IMR-90 (cell line): ENCODE results near the gene URB1. TPM values are rescaled to one million over a fixed set of nuclear protein-coding genes. Genes with fewer than 3 reads are reported as not detected.

Experiments
- ATAC-seq: fragments of 200-7000 bp; cut with Tn5 transposase; 2 replicates; pipeline ENCODE4 v1.9.1; 2020; ENCODE audit warnings: low read depth, mild to moderate bottlenecking, moderate library complexity
- BruUV-seq: library from RNA; stranded (reverse); fragments of 400-500 nt; replicated peaks from 2 replicates; lab custom pipeline; 2021; lab: Mats Ljungman, UMichigan
- CTCF ChIA-PET: fragments of 300-600 bp; formaldehyde crosslinking; extraction: SDS; loops from one replicate; lab custom pipeline; 2021; ENCODE audit warnings: antibody characterized with exemption; lab: Yijun Ruan, JAX
- POLR2A ChIA-PET: fragments of 300-600 bp; sonication (Branson Sonifier 250); formaldehyde crosslinking; loops from one replicate; lab custom pipeline; 2022; ENCODE audit warnings: antibody characterized with exemption; ENCODE audit not compliant: unreplicated experiment; lab: Charles Lee
- DNase-seq: peaks from one replicate; pipeline ENCODE4 v3.0.0; 2013
- H2AFZ ChIP-seq: replicated peaks from 2 replicates; pipeline ENCODE3; 2013; ENCODE audit warnings: low read length, mild to moderate bottlenecking; ENCODE audit not compliant: poor library complexity
- H2AK5ac ChIP-seq: 2 replicates; pipeline ENCODE4 v1.6.1; 2013; ENCODE audit warnings: low read depth, low read length, inconsistent platforms
- H2AK9ac ChIP-seq: replicated peaks from 2 replicates; pipeline ENCODE3; 2013; ENCODE audit warnings: mild to moderate bottlenecking, low read depth, low read length, moderate library complexity; ENCODE audit not compliant: poor library complexity
- H2BK120ac ChIP-seq: 2 replicates; pipeline ENCODE4 v1.6.1; 2013; ENCODE audit warnings: low read depth, low read length, inconsistent platforms
- H2BK15ac ChIP-seq: 3 replicates; pipeline ENCODE4 v1.6.1; 2013; ENCODE audit warnings: low read depth, low read length, inconsistent platforms
- H2BK20ac ChIP-seq: 2 replicates; pipeline ENCODE4 v1.6.1; 2013; ENCODE audit warnings: low read depth, mild to moderate bottlenecking, inconsistent platforms, low read length, moderate library complexity
- H2BK5ac ChIP-seq: 2 replicates; pipeline ENCODE4 v1.6.1; 2013; ENCODE audit warnings: mild to moderate bottlenecking, low read depth, low read length, inconsistent platforms; ENCODE audit not compliant: poor library complexity, severe bottlenecking
- H3K14ac ChIP-seq: replicated peaks from 2 replicates; pipeline ENCODE4 v1.6.1; 2013; ENCODE audit warnings: low read depth, low read length, inconsistent platforms
- H3K18ac ChIP-seq: 2 replicates; pipeline ENCODE4 v1.6.1; 2013; ENCODE audit warnings: low read depth, low read length, control low read depth
- H3K23ac ChIP-seq: 2 replicates; pipeline ENCODE4 v1.6.1; 2013; ENCODE audit warnings: low read depth, low read length, inconsistent platforms
- H3K27ac ChIP-seq: 2 replicates; pipeline ENCODE4 v1.5.1; 2013; ENCODE audit warnings: mild to moderate bottlenecking, control low read depth, low read length; ENCODE audit not compliant: insufficient read depth
- H3K27me3 ChIP-seq: 2 replicates; pipeline ENCODE4 v1.6.1; 2013; ENCODE audit warnings: low read length; ENCODE audit not compliant: control insufficient read depth, insufficient read depth
- H3K36me3 ChIP-seq: 2 replicates; pipeline ENCODE4 v1.6.1; 2013; ENCODE audit warnings: low read length, mixed read lengths; ENCODE audit not compliant: control insufficient read depth, insufficient read depth
- H3K4ac ChIP-seq: 2 replicates; pipeline ENCODE4 v1.6.1; 2013; ENCODE audit warnings: low read depth, low read length, inconsistent platforms
- H3K4me1 ChIP-seq: 2 replicates; pipeline ENCODE4 v1.6.1; 2013; ENCODE audit warnings: low read length, mixed read lengths; ENCODE audit not compliant: control insufficient read depth, insufficient read depth
- H3K4me2 ChIP-seq: 2 replicates; pipeline ENCODE4 v1.6.1; 2013; ENCODE audit warnings: low read depth, mild to moderate bottlenecking, control low read depth, low read length, moderate library complexity
- H3K4me3 ChIP-seq: 2 replicates; pipeline ENCODE4 v1.5.1; 2013; ENCODE audit warnings: low read depth, mild to moderate bottlenecking, control low read depth, low read length, moderate library complexity; ENCODE audit not compliant: insufficient read depth
- H3K56ac ChIP-seq: 2 replicates; pipeline ENCODE4 v1.6.1; 2013; ENCODE audit warnings: low read length, inconsistent platforms; ENCODE audit not compliant: insufficient read depth; ENCODE audit errors: extremely low read depth
- H3K79me1 ChIP-seq, 2 experiments: 2 replicates each; pipeline ENCODE4 v1.6.1; 2013; ENCODE audit warnings: low read length in 2 of 2, inconsistent platforms in 1 of 2, low read depth in 1 of 2
- H3K9ac ChIP-seq: 2 replicates; pipeline ENCODE4 v1.6.1; 2013; ENCODE audit warnings: low read depth, low read length, control low read depth
- H3K9me1 ChIP-seq: 2 replicates; pipeline ENCODE4 v1.6.1; 2013; ENCODE audit warnings: low read length, inconsistent platforms; ENCODE audit not compliant: insufficient read depth
- H3K9me3 ChIP-seq: 2 replicates; pipeline ENCODE4 v1.6.1; 2013; ENCODE audit warnings: low read length; ENCODE audit not compliant: control insufficient read depth, insufficient read depth
- H4K20me1 ChIP-seq: 2 replicates; pipeline ENCODE4 v1.6.1; 2013; ENCODE audit warnings: low read length, inconsistent platforms; ENCODE audit not compliant: insufficient read depth
- H4K5ac ChIP-seq: 2 replicates; pipeline ENCODE4 v1.6.1; 2013; ENCODE audit warnings: mild to moderate bottlenecking, low read depth, low read length, control low read depth
- H4K8ac ChIP-seq, 2 experiments: 2 replicates each; pipeline ENCODE4 v1.6.1; 2013; ENCODE audit warnings: low read depth in 2 of 2, low read length in 2 of 2, control low read depth in 1 of 2, inconsistent platforms in 1 of 2
- H4K91ac ChIP-seq: 2 replicates; pipeline ENCODE4 v1.6.1; 2013; ENCODE audit warnings: low read depth, low read length, inconsistent platforms; ENCODE audit not compliant: insufficient read depth
- CHD1 ChIP-seq: IDR thresholded peaks from 2 replicates; pipeline ENCODE4 v1.6.1; 2012; ENCODE audit warnings: low read depth, low read length, improper control_type of control experiment
- ELK1 ChIP-seq: fragments of 150-350 bp; IDR thresholded peaks from 2 replicates; pipeline ENCODE4 v1.6.1; 2016; ENCODE audit warnings: low read depth, mild to moderate bottlenecking, low read length, moderate library complexity, borderline replicate concordance
- NFE2L2 ChIP-seq: fragments of 150-350 bp; IDR thresholded peaks from 2 replicates; pipeline ENCODE4 v1.6.1; 2016; ENCODE audit warnings: low read depth, mild to moderate bottlenecking, low read length
- POLR2A ChIP-seq: IDR thresholded peaks from 2 replicates; pipeline ENCODE4 v1.6.1; 2012; ENCODE audit warnings: mild to moderate bottlenecking, low read depth, low read length
- RCOR1 ChIP-seq: IDR thresholded peaks from 2 replicates; pipeline ENCODE4 v1.6.1; 2012; ENCODE audit warnings: mild to moderate bottlenecking, low read length, improper control_type of control experiment; ENCODE audit not compliant: insufficient replicate concordance
- RFX5 ChIP-seq: IDR thresholded peaks from 2 replicates; pipeline ENCODE4 v1.8.0; 2012; ENCODE audit warnings: low read depth, mild to moderate bottlenecking, low read length, moderate library complexity
- SMC3 ChIP-seq: fragments of 150-350 bp; IDR thresholded peaks from 2 replicates; pipeline ENCODE4 v1.6.1; 2016; ENCODE audit warnings: low read depth, mild to moderate bottlenecking, antibody characterized with exemption, low read length, moderate library complexity
- WGBS, 2 experiments: methylation state at CpG; one replicate each; pipeline versions ENCODE4 v1.1.5 to v1.1.7; 2013; ENCODE audit warnings: missing lambda C conversion rate in 2 of 2; ENCODE audit not compliant: insufficient read length in 1 of 2; ENCODE audit errors: extremely low coverage in 2 of 2; 5-methylcytosine and 5-hydroxymethylcytosine counted together
- dilution Hi-C: fragments of 300-500 bp; cut with HindIII; formaldehyde crosslinking; loops from one replicate; pipeline ENCODE4 v1.14.3; 2018; ENCODE audit warnings: low sequenced_read_pairs; ENCODE audit not compliant: unreplicated experiment
- in situ Hi-C: fragments of 300-500 bp; cut with MboI; formaldehyde crosslinking; loops from 3 replicates; pipeline ENCODE4 v1.14.3; 2019; ENCODE audit warnings: low sequenced_read_pairs, inconsistent platforms, mixed read lengths
- intact Hi-C: fragments of 100-400 bp; cut with micrococcal nuclease; formaldehyde crosslinking; loops from 2 replicates; pipeline ENCODE4 v1.10.0; 2022
- polyA plus RNA-seq, 3 experiments: library from polyadenylated mRNA; depleted of rRNA; stranded (reverse); fragments of >200 nt; gene quantifications; 2 replicates each; pipeline ENCODE4 v1.2.3, GENCODE V29; 2012; ENCODE audit warnings: low replicate concordance in 1 of 3
- total RNA-seq: library from RNA; depleted of rRNA; stranded (reverse); fragments of >200 nt; gene quantifications from 2 replicates; pipeline ENCODE4 v1.2.3, GENCODE V29; 2012

The URB1 gene
- total and polyA plus RNA-seq, 2 of the 4 experiments (the other 2 are of a cell fraction), result 9.2 to 12.7 TPM

GRCh38 chr21:32297449-32297848 lies 95.4 kb downstream of the URB1 start:
- Histone ChIP-seq H2AK9ac (no peak overlapping the region), H3K79me1 (no peaks in the 10 kb centered on the region), H2AFZ (no peak overlapping the region), H3K56ac (no peak overlapping the region), H2BK5ac (no peak overlapping the region), H2BK15ac (no peak overlapping the region), H2BK20ac (no peak overlapping the region), H3K4me3 (no peak overlapping the region), H3K4me1 (no peaks in the 10 kb centered on the region), H2BK120ac (no peak overlapping the region), H4K20me1 (no peaks in the 10 kb centered on the region), H3K9ac (no peak overlapping the region), H3K18ac (no peak overlapping the region), H3K9me3 (no peaks in the 10 kb centered on the region), H4K8ac (no peak overlapping the region), H3K27ac (no peak overlapping the region), H4K5ac (no peak overlapping the region), H4K91ac (no peak overlapping the region), H3K23ac (no peak overlapping the region; the same call in 1 of the 2 replicates), H3K36me3 (peaks cover 7% of the 10 kb centered on the region), H3K9me1 (peaks cover 6% of the 10 kb centered on the region), H3K4ac (no peak overlapping the region), H3K14ac (no peak overlapping the region), H2AK5ac (no peak overlapping the region), H3K27me3 (no peaks in the 10 kb centered on the region), H3K4me2 (no peak overlapping the region)
- intact Hi-C loops, result no loop called here
- in situ Hi-C loops, result no loop called here
- CTCF ChIA-PET, result no interaction called here
- dilution Hi-C loops, result no loop called here
- 100% methylated on average over 1 of the region's 7 CpGs; no CpG with 5 or more reads in 1 of the 2 experiments for WGBS, 2 experiments
- BruUV-seq, result no TSS peak
- no peak for ATAC-seq
- no peak for DNase-seq
- POLR2A ChIA-PET, result no interaction called here
- TF ChIP-seq NFE2L2, result no peak
- no peak for TF ChIP-seq CHD1
- no peak for TF ChIP-seq POLR2A
- TF ChIP-seq SMC3, result no peak
- TF ChIP-seq RCOR1, result no peak
- TF ChIP-seq ELK1, result no peak
- TF ChIP-seq RFX5, result no peak
